Measurements from ENCODE around the gene NSUN5.

DNA sequence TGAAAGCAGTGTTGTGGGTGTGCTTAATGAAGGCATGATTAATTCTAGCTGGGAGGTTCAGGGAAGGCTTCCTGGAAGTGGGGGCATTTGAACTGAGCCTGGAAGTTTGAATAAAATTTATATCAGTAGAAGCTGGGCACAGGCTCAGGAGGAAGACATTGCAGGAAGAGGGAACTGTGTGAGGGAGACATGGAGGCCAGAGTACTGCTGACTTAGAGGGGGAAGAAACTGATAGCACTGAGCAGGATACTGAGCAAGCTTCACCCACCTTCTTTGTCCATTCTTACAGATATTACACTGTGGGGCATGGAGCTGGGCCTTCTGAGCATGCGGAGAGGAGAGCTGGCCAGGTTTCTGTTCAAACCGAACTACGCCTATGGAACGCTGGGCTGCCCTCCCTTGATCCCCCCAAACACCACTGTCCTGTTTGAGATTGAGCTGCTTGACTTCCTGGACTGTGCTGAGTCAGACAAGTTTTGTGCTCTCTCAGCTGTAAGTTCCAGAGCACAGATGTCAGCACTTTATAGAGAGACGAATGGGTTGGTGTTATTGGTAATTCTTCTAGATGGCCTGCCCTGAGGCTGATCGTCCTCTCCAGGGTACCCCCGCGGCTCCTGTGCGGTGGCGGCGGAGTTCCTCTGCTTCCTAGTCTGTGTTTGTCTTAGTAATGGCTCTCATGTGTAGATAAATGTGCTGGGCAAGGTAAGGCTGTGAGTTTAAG lies 21.4 kb upstream of the NSUN5 start:
- TF ChIP-seq KLF8 (tag by site-specific recombination; IDR thresholded peaks at IDR 0.05), result no peak
- peak; percentile 37; the same call in 1 of the 2 replicates for TF ChIP-seq GLIS1 (tag by site-specific recombination; IDR thresholded peaks at IDR 0.05)
- no peak for TF ChIP-seq ZNF768 (tag by site-specific recombination; IDR thresholded peaks at IDR 0.05)
- TF ChIP-seq ZNF292 (tag by site-specific recombination; IDR thresholded peaks at IDR 0.05; ENCODE audit: borderline replicate concordance, low read depth), result no peak
- no peak for TF ChIP-seq CTCF (tag by site-specific recombination; IDR thresholded peaks at IDR 0.05)
- TF ChIP-seq ZNF324 (tag by site-specific recombination; IDR thresholded peaks at IDR 0.05), result no peak
- TF ChIP-seq, protein P1, sequence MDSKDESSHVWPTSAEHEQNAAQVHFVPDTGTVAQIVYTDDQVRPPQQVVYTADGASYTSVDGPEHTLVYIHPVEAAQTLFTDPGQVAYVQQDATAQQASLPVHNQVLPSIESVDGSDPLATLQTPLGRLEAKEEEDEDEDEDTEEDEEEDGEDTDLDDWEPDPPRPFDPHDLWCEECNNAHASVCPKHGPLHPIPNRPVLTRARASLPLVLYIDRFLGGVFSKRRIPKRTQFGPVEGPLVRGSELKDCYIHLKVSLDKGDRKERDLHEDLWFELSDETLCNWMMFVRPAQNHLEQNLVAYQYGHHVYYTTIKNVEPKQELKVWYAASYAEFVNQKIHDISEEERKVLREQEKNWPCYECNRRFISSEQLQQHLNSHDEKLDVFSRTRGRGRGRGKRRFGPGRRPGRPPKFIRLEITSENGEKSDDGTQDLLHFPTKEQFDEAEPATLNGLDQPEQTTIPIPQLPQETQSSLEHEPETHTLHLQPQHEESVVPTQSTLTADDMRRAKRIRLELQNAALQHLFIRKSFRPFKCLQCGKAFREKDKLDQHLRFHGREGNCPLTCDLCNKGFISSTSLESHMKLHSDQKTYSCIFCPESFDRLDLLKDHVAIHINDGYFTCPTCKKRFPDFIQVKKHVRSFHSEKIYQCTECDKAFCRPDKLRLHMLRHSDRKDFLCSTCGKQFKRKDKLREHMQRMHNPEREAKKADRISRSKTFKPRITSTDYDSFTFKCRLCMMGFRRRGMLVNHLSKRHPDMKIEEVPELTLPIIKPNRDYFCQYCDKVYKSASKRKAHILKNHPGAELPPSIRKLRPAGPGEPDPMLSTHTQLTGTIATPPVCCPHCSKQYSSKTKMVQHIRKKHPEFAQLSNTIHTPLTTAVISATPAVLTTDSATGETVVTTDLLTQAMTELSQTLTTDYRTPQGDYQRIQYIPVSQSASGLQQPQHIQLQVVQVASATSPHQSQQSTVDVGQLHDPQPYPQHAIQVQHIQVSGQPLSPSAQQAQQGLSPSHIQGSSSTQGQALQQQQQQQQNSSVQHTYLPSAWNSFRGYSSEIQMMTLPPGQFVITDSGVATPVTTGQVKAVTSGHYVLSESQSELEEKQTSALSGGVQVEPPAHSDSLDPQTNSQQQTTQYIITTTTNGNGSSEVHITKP (tag by site-specific recombination; IDR thresholded peaks at IDR 0.05), result no peak
- no peak for TF ChIP-seq SP2 (tag by site-specific recombination; IDR thresholded peaks at IDR 0.05)
- no peak for TF ChIP-seq HOXA7 (CRISPR knock-in tag; IDR thresholded peaks at IDR 0.05; ENCODE audit: borderline replicate concordance)
- TF ChIP-seq RBAK (tag by site-specific recombination; IDR thresholded peaks at IDR 0.05), result no peak
- no peak for TF ChIP-seq REST (tag by site-specific recombination; IDR thresholded peaks at IDR 0.05)
- no peak for TF ChIP-seq YY1 (tag by site-specific recombination; IDR thresholded peaks at IDR 0.05)
- no peak for TF ChIP-seq ZNF214 (tag by site-specific recombination; IDR thresholded peaks at IDR 0.05; ENCODE audit: borderline replicate concordance)
